Upper lobe of left lung (tissue), 6 donors: ENCODE measurements around the gene CDK13. TPM values are rescaled to one million over a fixed set of nuclear protein-coding genes. Genes with fewer than 3 reads are reported as not detected.

Experiments used
- ATAC-seq, 2 donors: fragments of 200-7000 bp; cut with Tn5 transposase; one replicate each; pipeline ENCODE4 v1.9.1; 2022; ENCODE audit warnings: mild to moderate bottlenecking in 2 of 2, moderate library complexity in 2 of 2; ENCODE audit not compliant: low FRiP score in 2 of 2
- DNase-seq, 2 donors: peaks; one replicate each; pipeline ENCODE4 v3.0.0-alpha.2; 2019 to 2020
- H3K27ac ChIP-seq, 4 donors: fragments of 200-600 bp; sonication (generic); one replicate each; pipeline ENCODE4 v1.5.1; 2016 to 2019
- H3K27me3 ChIP-seq, 4 donors: fragments of 200-600 bp; sonication (generic); one replicate each; pipeline ENCODE4 v1.5.1; 2017 to 2019
- H3K36me3 ChIP-seq, 4 donors: fragments of 200-600 bp; sonication (generic); one replicate each; pipeline ENCODE4 v1.5.1; 2016 to 2019
- H3K4me1 ChIP-seq, 4 donors: fragments of 200-600 bp; sonication (generic); one replicate each; pipeline ENCODE4 v1.5.1; 2018 to 2019
- H3K4me3 ChIP-seq, 4 donors: fragments of 200-600 bp; sonication (generic); one replicate each; pipeline ENCODE4 v1.5.1; 2017 to 2019; ENCODE audit warnings: mild to moderate bottlenecking in 2 of 4, moderate library complexity in 1 of 4
- H3K9me3 ChIP-seq, 4 donors: fragments of 200-600 bp; sonication (generic); one replicate each; pipeline ENCODE4 v1.5.1; 2018 to 2019
- EP300 ChIP-seq, 4 donors: sonication (generic); formaldehyde crosslinking; IDR thresholded peaks; one replicate each; pipeline ENCODE4 v1.5.1; 2017; ENCODE audit warnings: antibody characterized with exemption in 4 of 4, control low read depth in 2 of 4
- POLR2A ChIP-seq, 4 donors: fragments of 450-650 bp; IDR thresholded peaks; one replicate each; pipeline ENCODE4 v1.5.1; 2016 to 2017; ENCODE audit warnings: antibody characterized with exemption in 4 of 4, mild to moderate bottlenecking in 2 of 4
- POLR2AphosphoS5 ChIP-seq, 2 donors: sonication (generic); formaldehyde crosslinking; IDR thresholded peaks; one replicate each; pipeline ENCODE4 v1.5.1; 2017; ENCODE audit warnings: antibody characterized with exemption in 2 of 2
- WGBS, 2 donors: methylation state at CpG; one replicate each; pipeline ENCODE4 v1.1.5; 2017 to 2018; 5-methylcytosine and 5-hydroxymethylcytosine counted together
- total RNA-seq, 6 donors: library from RNA; depleted of rRNA in 4 of 6; stranded (reverse); fragments of >200 nt in 4 of 6; gene quantifications; one replicate each; pipeline versions ENCODE4 v1.1.0 to v1.2.1, GENCODE V29; 2016 to 2021
- TF ChIP-seq, protein P1 (sequence below), 6 experiments: fragments of 450-650 bp in 4 of 6; fragments of 200-600 bp in 2 of 6; sonication (generic) in 2 of 6; IDR thresholded peaks; one replicate each; pipeline ENCODE4 v1.5.1; 2016 to 2019; ENCODE audit warnings: antibody characterized with exemption in 6 of 6
- donor health status: DM: no; HTN: no; CAD: no; lungs with moderate emphysema.
- donor health status: DM: no; HTN: yes; CAD: no; lungs with severe emphysema.

CDK13 gene
- total RNA-seq, 6 donors from 2014 or later = 39.0 to 145 (median 77.3) TPM

DNA sequence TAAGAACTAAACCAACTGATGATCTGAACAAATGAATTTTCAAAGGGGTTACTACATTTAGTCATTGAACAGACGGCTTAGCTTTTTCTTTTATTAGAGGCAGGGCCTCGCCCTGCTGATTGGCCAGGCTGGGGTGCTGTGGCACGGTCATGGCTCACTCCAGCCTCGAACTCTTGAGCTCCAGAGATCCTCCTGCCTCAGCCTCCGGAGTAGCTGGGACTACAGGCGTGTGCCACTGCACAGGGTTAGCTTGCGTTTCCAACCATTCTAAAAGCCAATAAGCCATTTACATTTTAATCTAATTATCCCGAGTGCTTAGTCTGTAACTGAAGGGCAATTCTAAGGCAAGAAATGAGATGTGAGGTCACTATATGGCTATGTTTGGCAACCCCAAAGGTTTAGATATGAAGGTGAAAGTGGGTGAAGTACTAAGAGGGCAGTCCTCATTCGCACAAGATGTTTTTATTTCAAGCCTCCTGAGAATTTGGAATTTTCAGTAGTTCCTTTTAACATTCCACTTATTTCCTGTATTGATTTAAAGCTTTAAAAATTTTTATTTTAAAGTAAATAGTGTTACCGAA is 1.6 kb upstream of the CDK13 start:
- no peak for ATAC-seq
- Histone ChIP-seq H3K9me3 (no peaks in the 10 kb centered on the region), H3K27ac (peak overlapping the region; percentile 98 to 100 (median 99)), H3K36me3 (no peaks in the 10 kb centered on the region), H3K27me3 (no peaks in the 10 kb centered on the region), H3K4me1 (peaks cover 9 to 21% (median 12%) of the 10 kb centered on the region in 4 donors), H3K4me3 (peak overlapping the region; percentile 36 to 93 (median 82))
- 41 to 57% methylated on average over 10 of the region's 10 CpGs for WGBS, 2 donors
- no peak for TF ChIP-seq EP300 (IDR thresholded peaks at IDR 0.05)
- TF ChIP-seq POLR2AphosphoS5 (IDR thresholded peaks at IDR 0.05) = no peak
- TF ChIP-seq, protein P1, sequence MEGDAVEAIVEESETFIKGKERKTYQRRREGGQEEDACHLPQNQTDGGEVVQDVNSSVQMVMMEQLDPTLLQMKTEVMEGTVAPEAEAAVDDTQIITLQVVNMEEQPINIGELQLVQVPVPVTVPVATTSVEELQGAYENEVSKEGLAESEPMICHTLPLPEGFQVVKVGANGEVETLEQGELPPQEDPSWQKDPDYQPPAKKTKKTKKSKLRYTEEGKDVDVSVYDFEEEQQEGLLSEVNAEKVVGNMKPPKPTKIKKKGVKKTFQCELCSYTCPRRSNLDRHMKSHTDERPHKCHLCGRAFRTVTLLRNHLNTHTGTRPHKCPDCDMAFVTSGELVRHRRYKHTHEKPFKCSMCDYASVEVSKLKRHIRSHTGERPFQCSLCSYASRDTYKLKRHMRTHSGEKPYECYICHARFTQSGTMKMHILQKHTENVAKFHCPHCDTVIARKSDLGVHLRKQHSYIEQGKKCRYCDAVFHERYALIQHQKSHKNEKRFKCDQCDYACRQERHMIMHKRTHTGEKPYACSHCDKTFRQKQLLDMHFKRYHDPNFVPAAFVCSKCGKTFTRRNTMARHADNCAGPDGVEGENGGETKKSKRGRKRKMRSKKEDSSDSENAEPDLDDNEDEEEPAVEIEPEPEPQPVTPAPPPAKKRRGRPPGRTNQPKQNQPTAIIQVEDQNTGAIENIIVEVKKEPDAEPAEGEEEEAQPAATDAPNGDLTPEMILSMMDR (IDR thresholded peaks at IDR 0.05) = no peak
- no peak for TF ChIP-seq POLR2A (IDR thresholded peaks at IDR 0.05)
- DNase-seq = no peak

DNA sequence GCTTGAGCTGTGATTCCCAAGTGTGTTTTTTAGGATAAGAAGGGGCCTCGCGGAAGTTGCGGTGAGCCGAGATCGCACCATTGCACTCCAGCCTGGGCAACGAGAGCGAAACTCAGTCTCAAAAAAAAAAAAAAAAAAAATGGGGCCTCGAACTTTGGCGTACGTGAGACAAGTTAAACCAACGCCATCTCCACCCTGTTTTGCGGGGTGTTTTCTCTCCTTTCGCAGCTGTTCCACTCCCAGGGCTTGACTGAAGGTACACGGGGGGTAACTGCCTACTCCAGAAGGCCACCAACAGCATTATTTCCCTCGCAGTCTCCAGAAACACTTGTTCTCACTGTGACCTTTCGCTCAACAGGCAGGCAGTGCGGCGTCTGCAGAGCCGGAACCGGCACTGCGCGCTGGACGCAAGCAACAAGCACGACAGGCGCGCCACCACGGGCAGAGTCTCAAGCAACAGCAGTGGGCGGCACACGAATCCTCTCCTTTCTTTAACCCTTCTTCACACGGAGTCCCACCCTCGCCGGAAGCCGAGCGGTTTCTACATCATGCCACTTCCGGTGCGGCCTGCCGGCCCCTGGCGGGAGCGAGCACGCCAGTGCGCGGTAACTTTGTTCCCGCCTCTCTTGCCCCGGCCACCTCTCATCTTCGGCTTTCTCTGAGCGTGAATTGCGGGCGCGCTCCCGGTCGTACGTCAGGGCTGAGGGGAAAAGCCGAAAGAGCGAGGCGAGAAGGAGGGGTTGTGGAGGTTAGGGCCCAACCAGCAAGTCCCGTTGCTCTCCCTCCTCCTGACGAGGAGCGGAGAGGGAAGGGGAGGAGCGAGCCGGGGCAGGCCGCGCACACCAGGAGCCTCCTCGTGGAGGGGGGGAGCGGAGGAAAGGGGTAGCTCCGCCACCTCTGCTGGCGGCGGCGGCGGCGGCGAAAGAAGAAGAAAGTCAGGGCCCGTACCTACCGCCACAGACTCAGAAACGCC is 814 bp upstream of the CDK13 start:
- ATAC-seq (peak; percentile 94 to 98), DNase-seq (peak; percentile 98)
- WGBS, 2 donors = 0 to 1% methylated on average over 45 to 68 of the region's 74 CpGs
- Histone ChIP-seq H3K27me3 (no peaks in the 10 kb centered on the region), H3K27ac (peak overlapping the region; percentile 98 to 100 (median 99)), H3K4me1 (peaks cover 16 to 29% (median 20%) of the 10 kb centered on the region in 4 donors), H3K9me3 (no peaks in the 10 kb centered on the region), H3K4me3 (peak overlapping the region; percentile 72 to 93 (median 89)), H3K36me3 (no peaks in the 10 kb centered on the region)
- TF ChIP-seq EP300 (IDR thresholded peaks at IDR 0.05) = no peak
- TF ChIP-seq POLR2A (IDR thresholded peaks at IDR 0.05) = peak; percentile 72 to 94 (median 82)
- TF ChIP-seq, protein P1 (IDR thresholded peaks at IDR 0.05) = peak in 3 of 6 experiments; percentile 3 to 50 (median 27)
- peak; percentile 79 to 90 for TF ChIP-seq POLR2AphosphoS5 (IDR thresholded peaks at IDR 0.05)

DNA sequence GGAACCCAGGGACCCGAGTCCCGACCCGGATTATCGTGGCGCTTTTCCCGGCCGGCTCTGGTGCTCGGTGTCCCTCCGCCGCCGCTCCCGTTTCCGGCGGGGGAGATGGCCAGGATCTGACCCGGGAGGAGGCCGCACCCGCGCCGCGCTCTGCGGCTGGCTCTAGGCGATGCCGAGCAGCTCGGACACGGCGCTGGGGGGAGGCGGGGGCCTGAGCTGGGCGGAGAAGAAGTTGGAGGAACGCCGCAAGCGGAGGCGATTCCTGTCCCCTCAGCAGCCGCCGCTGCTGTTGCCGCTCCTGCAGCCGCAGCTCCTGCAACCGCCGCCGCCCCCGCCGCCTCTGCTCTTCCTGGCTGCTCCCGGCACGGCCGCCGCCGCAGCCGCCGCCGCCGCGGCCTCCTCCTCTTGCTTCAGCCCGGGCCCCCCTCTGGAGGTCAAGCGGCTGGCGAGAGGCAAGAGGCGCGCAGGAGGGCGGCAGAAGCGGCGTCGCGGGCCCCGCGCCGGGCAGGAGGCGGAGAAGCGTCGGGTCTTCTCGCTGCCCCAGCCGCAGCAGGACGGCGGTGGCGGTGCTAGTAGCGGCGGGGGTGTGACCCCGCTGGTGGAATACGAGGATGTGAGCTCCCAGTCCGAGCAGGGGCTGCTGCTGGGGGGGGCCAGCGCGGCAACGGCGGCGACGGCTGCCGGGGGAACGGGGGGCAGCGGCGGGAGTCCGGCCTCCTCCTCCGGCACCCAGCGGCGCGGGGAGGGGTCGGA is 593 bp downstream of the CDK13 start:
- 1% methylated on average over 20 of the region's 93 CpGs; no CpG with 5 or more reads in 1 of the 2 donors for WGBS, 2 donors
- H3K27me3 ChIP-seq = no peaks in the 10 kb centered on the region
- TF ChIP-seq POLR2A (IDR thresholded peaks at IDR 0.05) = no peak
- TF ChIP-seq POLR2AphosphoS5 (IDR thresholded peaks at IDR 0.05) = no peak
- no peak for TF ChIP-seq EP300 (IDR thresholded peaks at IDR 0.05)
- TF ChIP-seq, protein P1 (IDR thresholded peaks at IDR 0.05) = no peak
- H3K27ac ChIP-seq = peak overlapping the region; percentile 98 to 100 (median 99)
- peak in 1 of 2 donors; percentile 37 for ATAC-seq
- H3K9me3 ChIP-seq = no peaks in the 10 kb centered on the region
- peak; percentile 40 to 93 for DNase-seq
- peaks cover 24 to 43% (median 32%) of the 10 kb centered on the region in 4 donors for H3K4me1 ChIP-seq
- no peaks in the 10 kb centered on the region for H3K36me3 ChIP-seq
- H3K4me3 ChIP-seq = peak overlapping the region; percentile 72 to 93 (median 89)

DNA sequence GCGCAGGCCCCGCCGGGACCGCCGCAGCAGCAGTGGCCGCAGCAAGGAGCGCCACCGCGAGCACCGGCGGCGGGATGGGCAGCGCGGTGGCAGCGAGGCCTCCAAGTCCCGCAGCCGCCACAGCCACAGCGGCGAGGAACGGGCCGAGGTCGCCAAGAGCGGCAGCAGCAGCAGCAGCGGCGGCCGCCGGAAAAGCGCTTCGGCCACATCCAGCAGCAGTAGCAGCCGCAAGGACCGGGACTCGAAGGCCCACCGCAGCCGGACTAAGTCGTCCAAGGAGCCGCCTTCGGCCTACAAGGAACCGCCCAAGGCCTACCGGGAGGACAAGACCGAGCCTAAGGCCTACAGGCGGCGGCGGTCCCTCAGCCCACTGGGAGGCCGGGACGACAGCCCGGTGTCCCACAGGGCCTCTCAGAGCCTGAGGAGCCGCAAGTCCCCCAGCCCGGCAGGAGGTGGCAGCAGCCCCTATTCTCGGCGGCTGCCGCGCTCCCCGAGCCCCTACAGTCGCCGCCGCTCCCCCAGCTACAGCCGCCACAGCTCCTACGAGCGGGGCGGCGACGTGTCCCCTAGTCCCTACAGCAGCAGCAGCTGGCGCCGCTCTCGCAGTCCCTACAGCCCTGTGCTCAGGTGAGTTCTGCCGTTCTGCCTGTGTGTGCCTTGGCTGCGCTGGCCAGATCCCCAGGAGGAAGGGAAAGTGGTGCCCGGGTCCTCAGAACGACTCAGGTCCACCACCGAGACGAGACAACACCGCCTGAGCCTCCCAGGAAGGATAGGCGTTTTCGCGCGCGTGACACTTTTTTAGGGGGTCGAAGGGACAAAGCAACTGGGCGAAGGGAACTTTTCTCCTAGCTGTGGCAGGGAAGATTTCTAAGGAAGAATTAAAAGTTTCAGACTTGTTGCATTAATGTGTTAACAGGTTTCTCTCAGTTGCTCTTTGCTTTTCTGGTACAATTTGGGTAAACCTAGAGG is 1.5 kb downstream of the CDK13 start:
- peak overlapping the region; percentile 72 to 93 (median 89) for H3K4me3 ChIP-seq
- DNase-seq = peak; percentile 74 to 91
- no peaks in the 10 kb centered on the region for H3K36me3 ChIP-seq
- ATAC-seq = peak in 1 of 2 donors; percentile 13
- peaks cover 26 to 50% (median 35%) of the 10 kb centered on the region in 4 donors for H3K4me1 ChIP-seq
- TF ChIP-seq POLR2AphosphoS5 (IDR thresholded peaks at IDR 0.05) = peak in 1 of 2 donors; percentile 26
- TF ChIP-seq, protein P1 (IDR thresholded peaks at IDR 0.05) = peak; percentile 26 to 70 (median 44)
- no peak for TF ChIP-seq EP300 (IDR thresholded peaks at IDR 0.05)
- TF ChIP-seq POLR2A (IDR thresholded peaks at IDR 0.05) = peak in 1 of 4 donors; percentile 47
- no peaks in the 10 kb centered on the region for H3K27me3 ChIP-seq
- H3K9me3 ChIP-seq = no peaks in the 10 kb centered on the region
- H3K27ac ChIP-seq = peak overlapping the region; percentile 98 to 100 (median 99)
- 1 to 4% methylated on average over 8 to 25 of the region's 79 CpGs for WGBS, 2 donors
